AG04450 (cell line): Measurements from ENCODE around the gene ALG13. TPM values are rescaled to one million over a fixed set of nuclear protein-coding genes. Genes with fewer than 3 reads are reported as not detected.

Experiments
- CTCF ChIA-PET: fragments of 300-600, 350-600 bp; formaldehyde crosslinking; extraction: SDS; loops from one replicate; lab custom pipeline; 2022; ENCODE audit warnings: antibody characterized with exemption, inconsistent platforms; lab: Charles Lee
- POLR2A ChIA-PET: fragments of 350-600 bp; formaldehyde crosslinking; extraction: SDS; loops from one replicate; lab custom pipeline; 2021; ENCODE audit warnings: antibody characterized with exemption, inconsistent platforms; lab: Yijun Ruan, JAX
- DNase-seq: peaks from one replicate; pipeline ENCODE4 v3.0.0-alpha.2; 2011; ENCODE audit warnings: low read depth, low spot score
- H3K27ac ChIP-seq: one replicate; pipeline ENCODE4 v1.5.1; 2012; ENCODE audit warnings: low read depth, low read length, control low read depth
- H3K27me3 ChIP-seq: one replicate; pipeline ENCODE4 v1.6.0; 2012; ENCODE audit warnings: low read length; ENCODE audit not compliant: control insufficient read depth, insufficient read depth
- H3K4me3 ChIP-seq: 2 replicates; pipeline ENCODE4 v1.5.1; 2011; ENCODE audit warnings: mild to moderate bottlenecking, low read depth, low read length, control low read depth
- H3K9me3 ChIP-seq: 2 replicates; pipeline ENCODE4 v1.5.1; 2012; ENCODE audit warnings: low read length; ENCODE audit not compliant: control insufficient read depth, insufficient read depth
- CTCF ChIP-seq: IDR thresholded peaks from 2 replicates; pipeline ENCODE4 v1.5.1; 2011; ENCODE audit warnings: low read depth, low read length, control low read depth, inconsistent platforms
- polyA plus RNA-seq: library from polyadenylated mRNA; depleted of rRNA; stranded (reverse); fragments of >200 nt; gene quantifications from 2 replicates; pipeline ENCODE4 v1.2.3, GENCODE V29; 2011

Gene ALG13
- polyA plus RNA-seq, 1 experiment: 74.2 TPM

- CTCF ChIA-PET: no interaction called here
- no peak for TF ChIP-seq CTCF
- Histone ChIP-seq H3K9me3 (no peaks in the 10 kb centered on the region), H3K27ac (no peak overlapping the region), H3K27me3 (no peaks in the 10 kb centered on the region), H3K4me3 (no peak overlapping the region)
- DNase-seq: no peak
- POLR2A ChIA-PET: no interaction called here
Observed at GRCh38 chrX:111661241-111661640, 19.7 kb upstream of the ALG13 start.

DNA sequence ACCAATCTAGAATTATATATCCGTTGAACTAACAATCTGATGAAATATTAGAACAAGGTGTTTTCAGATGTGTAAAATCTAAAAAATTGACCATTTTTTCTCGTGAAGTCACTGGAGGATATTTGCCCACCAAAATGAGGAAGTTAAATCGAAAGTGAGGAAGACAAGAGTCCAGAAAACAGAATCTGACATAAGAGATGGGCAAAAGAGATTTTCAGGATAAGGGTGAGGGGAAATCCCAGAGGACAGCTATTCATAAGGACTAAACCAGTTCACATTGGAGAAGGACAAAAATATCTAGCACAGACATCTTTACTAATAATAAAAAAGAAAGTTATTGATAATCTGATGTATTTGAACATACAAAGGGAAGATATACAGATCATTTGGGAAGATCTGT is 18.7 kb upstream of the ALG13 start:
- TF ChIP-seq CTCF: no peak
- Histone ChIP-seq H3K27me3 (no peaks in the 10 kb centered on the region), H3K27ac (no peak overlapping the region), H3K9me3 (no peaks in the 10 kb centered on the region), H3K4me3 (no peak overlapping the region)
- ChIA-PET POLR2A (no interaction called here), CTCF (no interaction called here)
- DNase-seq: no peak

DNA sequence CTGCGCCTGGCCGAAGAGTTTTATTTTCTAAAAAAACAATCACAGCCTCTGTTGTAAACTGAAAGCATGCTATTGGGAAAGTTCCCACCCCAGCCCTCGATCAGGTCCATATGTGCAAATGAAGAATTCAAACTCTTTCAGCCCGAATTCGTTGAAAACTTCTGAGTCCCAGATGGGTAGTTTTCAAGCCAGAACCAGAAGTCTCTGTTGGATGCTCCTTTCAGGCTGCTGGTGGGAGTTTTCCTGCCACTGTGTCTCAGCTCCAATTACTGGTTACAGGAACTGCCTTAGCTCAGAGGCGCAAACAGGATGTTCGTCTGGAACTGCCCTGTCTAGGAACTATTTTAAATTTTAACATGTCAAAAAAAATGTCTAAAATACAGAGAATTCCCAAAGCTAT is 9.3 kb upstream of the ALG13 start:
- TF ChIP-seq CTCF: no peak

DNA sequence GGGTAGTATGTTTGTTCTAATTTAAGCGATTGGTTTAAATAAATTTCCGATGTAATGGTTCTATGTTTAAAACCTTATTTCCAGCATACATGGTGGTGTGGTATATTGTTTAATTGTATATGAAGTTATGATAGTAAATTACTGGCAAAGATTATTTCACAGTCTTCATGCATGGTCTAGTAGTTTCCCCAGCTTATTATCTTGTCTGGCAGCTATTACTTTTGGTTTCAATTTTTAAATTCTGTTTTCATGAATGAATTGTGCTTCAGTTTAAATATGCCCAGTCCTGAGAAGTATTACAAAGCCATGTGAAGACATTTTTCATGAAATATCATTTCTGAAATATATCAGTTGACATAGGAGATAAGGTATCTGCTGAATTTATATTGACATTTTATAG is 6.3 kb downstream of the ALG13 start:
- DNase-seq: no peak
- CTCF ChIA-PET: no interaction called here
- Histone ChIP-seq H3K4me3 (no peak overlapping the region), H3K9me3 (no peaks in the 10 kb centered on the region), H3K27me3 (no peaks in the 10 kb centered on the region), H3K27ac (no peak overlapping the region)
- TF ChIP-seq CTCF: no peak
- POLR2A ChIA-PET: interaction anchor here (0.5 kb wide), 1 partner anchor 13 kb away, joined by 4 read pairs; no protein-coding TSS in a partner anchor

More for the DNA sequence above, 9.3 kb upstream of the ALG13 start:
- Histone ChIP-seq H3K27ac (no peak overlapping the region), H3K27me3 (no peaks in the 10 kb centered on the region), H3K9me3 (no peaks in the 10 kb centered on the region), H3K4me3 (no peak overlapping the region)
- no peak for DNase-seq
- ChIA-PET POLR2A (no interaction called here), CTCF (no interaction called here)

DNA sequence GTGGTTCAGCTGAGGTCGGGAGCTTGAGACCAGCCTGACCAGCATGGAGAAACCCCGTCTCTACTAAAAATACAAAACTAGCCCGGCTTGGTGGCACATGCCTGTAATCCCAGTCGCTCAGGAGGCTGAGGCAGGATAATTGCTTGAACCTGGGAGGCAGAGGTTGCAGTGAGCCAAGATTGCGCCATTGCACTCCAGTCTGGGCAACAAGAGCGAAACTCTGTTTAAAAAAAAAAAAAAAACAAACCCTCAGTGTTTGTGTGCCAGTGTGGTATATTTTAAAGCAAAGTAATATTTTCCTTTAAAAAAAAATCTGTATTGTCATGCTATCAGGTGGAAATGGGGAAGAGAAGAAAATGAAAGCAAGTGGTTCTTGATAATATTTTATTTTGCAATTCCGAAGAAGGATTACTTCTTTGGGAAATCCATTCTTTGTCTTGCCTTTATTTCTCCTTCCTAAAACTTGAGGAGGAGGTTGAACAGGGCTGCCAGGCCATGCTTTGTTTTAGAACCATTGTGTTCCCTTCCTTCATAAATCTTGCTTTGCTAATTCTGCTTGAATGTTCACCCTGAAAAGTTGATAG is 14.4 kb downstream of the ALG13 start:
- DNase-seq: no peak
- ChIA-PET POLR2A (no interaction called here), CTCF (no interaction called here)
- Histone ChIP-seq H3K27ac (no peak overlapping the region), H3K9me3 (no peaks in the 10 kb centered on the region), H3K27me3 (no peaks in the 10 kb centered on the region), H3K4me3 (no peak overlapping the region)
- no peak for TF ChIP-seq CTCF
